HG03159 (cell line): ENCODE measurements around the gene CD44.
"Not testable (repeated sequence)": the region's sequence is repeated elsewhere in the genome, so short reads cannot be mapped to it uniquely, and the experiment has no call there.

Experiments used
- ATAC-seq: cut with Tn5 transposase; IDR thresholded peaks from one replicate; pipeline ENCODE4 v1.9.1; 2021; ENCODE audit warnings: mild to moderate bottlenecking, moderate library complexity; ENCODE audit not compliant: unreplicated experiment

CD44 gene

DNA sequence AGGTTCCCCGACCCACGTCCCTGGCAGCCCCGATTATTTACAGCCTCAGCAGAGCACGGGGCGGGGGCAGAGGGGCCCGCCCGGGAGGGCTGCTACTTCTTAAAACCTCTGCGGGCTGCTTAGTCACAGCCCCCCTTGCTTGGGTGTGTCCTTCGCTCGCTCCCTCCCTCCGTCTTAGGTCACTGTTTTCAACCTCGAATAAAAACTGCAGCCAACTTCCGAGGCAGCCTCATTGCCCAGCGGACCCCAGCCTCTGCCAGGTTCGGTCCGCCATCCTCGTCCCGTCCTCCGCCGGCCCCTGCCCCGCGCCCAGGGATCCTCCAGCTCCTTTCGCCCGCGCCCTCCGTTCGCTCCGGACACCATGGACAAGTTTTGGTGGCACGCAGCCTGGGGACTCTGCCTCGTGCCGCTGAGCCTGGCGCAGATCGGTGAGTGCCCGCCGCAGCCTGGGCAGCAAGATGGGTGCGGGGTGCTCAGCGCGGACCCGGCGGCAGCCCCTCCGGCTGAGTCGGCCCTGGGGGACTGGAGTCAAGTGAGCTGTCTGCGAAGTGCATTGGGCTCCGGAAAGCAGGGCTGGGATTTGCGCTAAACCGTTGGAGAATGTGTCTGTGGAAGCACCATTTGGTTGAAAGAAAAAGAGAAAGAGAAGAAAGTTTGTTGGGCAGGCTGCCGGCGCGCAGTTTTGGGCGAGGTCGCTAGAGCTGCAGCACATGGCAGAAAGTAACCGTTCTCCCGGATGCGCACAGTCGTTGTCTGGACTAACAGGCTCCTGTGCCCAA, at the start of gene CD44:
Gene CD44, plus strand, starts transcription at position 229 of the 779 bp plus-strand sequence. Its CDS starts 133 bp downstream, at position 362.
- peak; percentile 52 for ATAC-seq

- peak; percentile 71 for ATAC-seq
Observed at GRCh38 chr11:35089666-35090065, 49.3 kb upstream of the CD44 start.

DNA sequence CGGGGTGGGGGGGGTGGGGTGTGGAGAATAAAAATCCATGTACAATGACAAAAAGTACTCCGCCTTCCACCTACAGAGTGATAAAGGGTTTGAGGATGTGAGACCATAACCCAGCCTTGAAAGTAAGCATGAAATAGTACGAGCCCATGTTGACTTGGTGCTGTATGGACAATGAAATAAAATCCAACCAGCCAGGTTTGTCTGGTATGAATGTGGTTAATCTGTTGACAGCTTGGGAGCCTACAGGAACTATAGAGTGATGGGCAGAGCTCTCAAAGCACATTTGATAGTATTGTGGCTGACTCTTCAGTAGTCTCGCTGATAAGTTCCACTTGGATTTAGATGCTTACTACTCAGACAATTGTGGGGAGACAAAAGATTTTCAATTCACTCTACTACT, 48.8 kb upstream of the CD44 start:
- peak; percentile 9 for ATAC-seq

DNA sequence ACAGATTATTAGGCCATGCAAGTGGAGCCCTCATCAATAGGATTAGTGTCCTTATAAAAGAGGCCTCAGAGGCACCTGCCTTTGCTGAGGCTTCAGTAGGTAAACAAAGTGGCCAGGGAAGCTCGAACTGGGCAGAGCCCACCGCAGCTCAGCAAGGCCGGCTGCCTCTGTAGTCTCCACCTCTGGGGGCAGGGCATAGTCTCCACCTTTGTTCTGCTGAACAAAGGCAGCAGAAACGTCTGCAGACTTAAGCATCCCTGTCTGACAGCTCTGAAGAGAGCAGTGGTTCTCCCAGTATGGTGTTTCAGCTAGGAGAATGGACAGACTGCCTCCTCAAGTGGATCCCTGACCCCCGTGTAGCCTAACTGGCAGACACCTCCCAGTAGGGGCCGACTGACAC, 48.0 kb upstream of the CD44 start:
- ATAC-seq: not testable (repeated sequence)

GRCh38 chr11:35096723-35097122, 42.2 kb upstream of the CD44 start:
- ATAC-seq: no peak

- no peak for ATAC-seq
Observed at GRCh38 chr11:35097814-35098455, 41.0 kb upstream of the CD44 start.

- no peak for ATAC-seq
Observed at GRCh38 chr11:35098855-35099254, 40.1 kb upstream of the CD44 start.

DNA sequence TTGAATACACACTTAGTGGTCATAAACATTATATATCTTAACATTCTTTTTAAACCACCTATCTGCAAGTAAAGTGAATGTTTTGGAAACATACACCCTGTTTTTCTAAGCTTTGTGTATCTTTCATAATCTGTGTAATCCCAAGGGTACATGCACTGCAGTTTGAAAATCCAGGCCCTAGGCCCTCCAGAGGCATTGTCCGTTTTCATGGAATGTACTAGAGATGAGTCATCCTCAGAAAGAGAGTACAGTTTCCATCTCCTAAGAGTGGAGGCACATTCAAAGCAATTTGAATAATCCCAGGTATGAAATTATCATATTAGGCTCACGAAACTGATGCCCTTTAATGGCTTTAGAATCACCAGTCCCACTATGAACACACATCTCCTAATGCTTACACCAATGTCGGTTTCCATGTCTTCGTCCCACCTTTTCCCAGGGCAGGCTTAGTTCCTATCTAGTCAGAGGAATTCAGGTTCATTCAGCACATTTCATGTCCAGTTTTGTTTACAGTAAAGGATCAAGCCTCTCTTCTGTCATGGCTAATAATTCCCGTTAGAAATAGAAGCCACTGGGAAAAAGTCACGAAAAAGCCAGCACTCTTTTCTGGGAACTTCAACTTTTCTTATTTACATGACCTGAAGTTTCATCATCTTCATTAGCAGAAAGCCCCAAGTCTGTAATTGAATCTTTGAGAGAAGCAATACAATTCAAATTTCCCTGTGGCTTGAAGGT, 39.5 kb upstream of the CD44 start:
- ATAC-seq: no peak

GRCh38 chr11:35100013-35100383, 39.0 kb upstream of the CD44 start:
- no peak for ATAC-seq

DNA sequence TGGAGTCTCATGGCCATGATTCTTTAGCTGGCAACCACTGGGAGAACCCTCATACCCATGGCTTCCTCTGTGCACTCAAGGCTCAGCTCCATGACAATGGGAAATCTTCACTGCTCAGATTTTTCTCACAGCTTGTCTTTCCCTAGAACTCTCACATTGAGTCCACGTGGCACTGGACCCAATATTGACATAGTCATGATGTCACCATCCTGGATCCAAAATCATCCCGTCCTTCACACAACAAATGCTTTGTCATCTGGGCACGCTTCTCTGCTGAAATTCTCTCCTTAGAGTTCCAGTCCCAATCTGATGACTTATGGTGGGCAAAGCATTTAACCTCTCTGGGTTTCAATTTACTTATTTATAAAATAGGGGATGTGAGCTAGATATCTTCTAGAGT, 37.7 kb upstream of the CD44 start:
- no peak for ATAC-seq

DNA sequence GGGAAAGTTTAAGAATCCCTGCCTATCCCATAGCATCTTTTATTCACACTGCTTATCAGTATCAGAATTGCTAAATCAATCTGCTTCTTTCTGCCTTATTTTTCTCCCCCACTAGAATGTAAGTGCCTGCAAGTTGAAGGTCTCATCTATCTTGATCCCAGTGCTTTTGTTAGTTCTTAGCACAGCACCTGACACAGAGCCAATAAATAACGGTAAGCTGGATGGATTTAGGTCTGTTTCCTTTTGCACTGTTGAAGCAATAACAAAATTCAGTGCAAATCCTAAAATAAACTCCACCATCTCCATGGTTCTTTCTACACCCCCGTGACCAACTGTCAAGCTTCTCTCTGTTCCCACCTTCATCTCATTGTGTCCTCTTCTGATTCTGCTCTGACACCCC, 36.7 kb upstream of the CD44 start:
- ATAC-seq: no peak

DNA sequence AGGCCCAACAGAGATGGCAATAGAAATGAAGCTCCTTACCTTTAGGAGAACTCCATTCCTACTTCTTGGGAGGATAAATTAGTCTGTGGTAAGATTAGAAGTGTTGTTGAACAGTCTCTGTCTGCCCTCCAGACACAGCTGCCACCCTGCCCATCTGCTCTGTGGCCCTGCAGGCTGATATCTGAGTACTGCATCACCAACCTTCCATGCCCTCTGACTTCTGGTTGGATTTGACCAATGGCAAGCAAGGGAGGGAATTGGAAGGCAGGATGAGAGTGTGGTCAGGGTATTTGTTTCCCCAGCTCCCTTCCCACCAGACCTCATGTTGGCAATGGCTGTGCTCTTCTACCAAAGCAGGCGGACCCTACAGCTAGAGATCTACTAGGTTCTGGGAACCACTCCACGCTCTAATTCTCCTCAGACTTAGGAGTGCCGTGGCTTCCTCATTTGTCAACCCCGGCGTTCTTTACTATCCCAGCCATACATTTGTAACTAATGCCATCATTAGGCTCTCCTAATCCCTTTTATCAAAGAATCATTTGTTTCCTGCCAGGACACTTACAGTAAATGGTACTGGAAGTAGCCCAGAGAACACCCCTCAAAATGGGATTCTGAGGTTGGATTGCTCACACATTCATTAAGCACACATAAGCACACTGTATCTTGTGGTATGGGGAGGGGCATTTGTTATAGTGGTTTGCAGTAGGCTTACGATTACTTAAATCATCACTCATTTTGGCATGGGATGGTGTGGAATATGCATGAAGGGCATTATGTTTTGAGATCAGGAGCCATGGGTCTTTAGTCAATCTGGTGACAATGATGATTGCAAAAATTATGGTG, 35.4 kb upstream of the CD44 start:
- no peak for ATAC-seq

DNA sequence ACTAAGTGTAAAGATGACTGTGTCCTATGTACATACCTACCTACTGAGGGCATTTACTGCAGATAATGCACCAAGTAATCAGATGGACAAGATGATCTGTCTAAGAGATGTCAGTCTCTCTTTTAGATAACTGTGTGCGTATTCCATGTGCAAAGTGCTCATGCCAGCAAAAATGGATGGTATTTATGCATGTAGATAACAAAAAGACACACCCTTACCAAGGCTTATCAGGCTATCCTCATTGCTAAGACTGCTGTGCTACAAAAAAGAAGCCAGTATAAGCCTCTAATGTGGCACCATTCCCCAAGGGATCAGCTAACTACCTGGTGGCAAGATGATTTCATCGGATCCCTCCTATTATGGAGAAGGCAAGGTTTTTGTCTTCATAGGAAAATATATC, 34.3 kb upstream of the CD44 start:
- ATAC-seq: no peak

- no peak for ATAC-seq
Observed at GRCh38 chr11:35105319-35106079, 33.5 kb upstream of the CD44 start.

DNA sequence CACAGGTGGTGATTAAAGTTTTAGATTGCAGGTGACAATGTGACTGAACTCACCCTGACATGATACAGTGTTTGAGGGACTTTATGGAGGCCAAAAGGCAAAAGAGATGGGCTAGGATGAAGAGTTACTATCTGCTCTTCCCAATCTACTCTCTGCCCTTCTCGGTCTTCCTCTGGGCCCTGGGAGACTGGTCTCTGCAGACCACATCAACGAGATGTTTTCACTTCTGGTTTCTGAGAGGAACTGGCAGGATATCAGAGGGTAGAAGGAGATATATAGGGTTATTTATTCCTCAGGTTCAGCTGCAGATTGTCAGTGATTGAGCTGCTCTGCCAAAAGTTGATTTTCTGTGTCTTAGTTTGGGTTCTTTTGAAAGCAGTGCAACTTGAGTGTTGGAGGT, 32.4 kb upstream of the CD44 start:
- ATAC-seq: peak; percentile 71

- ATAC-seq: no peak
Observed at GRCh38 chr11:35107861-35108260, 31.1 kb upstream of the CD44 start.

GRCh38 chr11:35108336-35108735, 30.6 kb upstream of the CD44 start:
- not testable (repeated sequence) for ATAC-seq

GRCh38 chr11:35109041-35109440, 29.9 kb upstream of the CD44 start:
- no peak for ATAC-seq

DNA sequence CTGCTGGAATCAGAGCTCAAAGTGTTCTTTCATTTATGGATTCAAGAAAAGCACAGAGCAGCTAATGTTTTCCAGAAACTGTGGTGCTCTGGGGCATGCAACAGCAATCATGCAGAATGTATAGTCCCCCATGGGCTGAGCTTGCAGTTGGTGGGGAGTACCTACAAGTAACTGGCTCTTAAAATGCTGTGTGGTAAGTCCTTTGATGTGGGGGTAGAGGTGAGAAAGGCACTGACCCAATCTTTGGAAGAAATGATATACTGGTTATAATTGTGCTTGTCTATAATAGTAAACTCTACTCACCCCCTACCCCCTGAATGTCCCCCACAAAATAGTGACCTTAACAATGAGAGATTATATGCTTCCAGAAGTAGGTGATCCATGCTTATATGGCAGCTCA, 29.1 kb upstream of the CD44 start:
- ATAC-seq: no peak
